ENCODE measurements around the gene ZBTB48. TPM values are rescaled to one million over a fixed set of nuclear protein-coding genes. Genes with fewer than 3 reads are reported as not detected.

The ZBTB48 gene
- total RNA-seq, 1 experiment from 2014 or later: 41.9 TPM

DNA sequence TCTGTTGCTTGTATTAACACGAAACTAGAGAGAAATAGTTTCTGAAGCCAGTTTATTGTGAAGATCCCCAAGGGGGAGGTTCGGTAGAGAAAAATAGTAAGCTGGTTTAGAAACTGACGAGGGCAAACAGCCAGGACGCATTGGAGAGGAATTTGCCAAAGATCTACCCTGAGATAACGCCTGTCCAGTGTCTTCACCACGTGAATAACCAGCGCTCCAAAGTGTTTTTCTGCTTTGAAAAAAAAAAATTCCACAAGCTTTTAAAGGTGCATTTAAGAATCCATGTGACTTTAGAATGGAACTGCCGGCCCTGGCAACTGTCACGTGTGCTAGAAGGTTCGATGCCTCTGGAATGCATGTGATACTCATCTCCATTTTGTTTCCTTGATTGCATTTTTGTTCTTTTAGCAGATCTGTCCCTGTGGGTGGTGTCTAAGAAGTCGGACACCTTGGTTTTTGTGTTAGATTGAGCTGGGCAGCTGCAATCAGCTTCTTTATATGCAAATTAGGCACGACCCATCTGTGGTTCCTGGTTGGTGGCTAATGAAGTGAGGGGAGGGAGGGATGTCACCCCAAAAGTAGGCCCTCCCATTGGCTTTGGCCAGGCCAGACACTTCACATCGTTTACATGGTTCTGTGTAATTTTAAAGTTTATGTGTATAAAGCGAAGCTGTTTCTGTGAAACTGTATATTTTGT lies 43.6 kb downstream of the ZBTB48 start:
- Histone ChIP-seq H3K4me3 (replicated peaks in 1 of 2; ENCODE audit: low read depth in 1 of 2, low read length in 2 of 2) (no peak overlapping the region), H3K36me3 (ENCODE audit: control insufficient read depth in 1 of 2, insufficient read depth in 2 of 2, low read length in 2 of 2) (peaks cover 26 to 38% of the 10 kb centered on the region in 2 experiments), H3K27me3 (ENCODE audit: insufficient read depth, low read length) (no peaks in the 10 kb centered on the region), H3K27ac (ENCODE audit: low read depth, low read length) (peak overlapping the region; percentile 85; the same call in 1 of the 2 replicates), H3K9ac (ENCODE audit: low read length) (no peak overlapping the region), H3K79me2 (ENCODE audit: insufficient read depth, low read length) (peaks cover 80% of the 10 kb centered on the region), H4K20me1 (ENCODE audit: insufficient read depth) (no peaks in the 10 kb centered on the region), H3K9me3 (ENCODE audit: control insufficient read depth in 1 of 2, insufficient read depth in 1 of 2, low read depth in 1 of 2, low read length in 2 of 2) (no peaks in the 10 kb centered on the region), H3K4me2 (ENCODE audit: low read length) (no peak overlapping the region), H2AFZ (ENCODE audit: low read depth, low read length, poor library complexity, severe bottlenecking) (no peak overlapping the region), H3K9me2 (ENCODE audit: insufficient read depth) (no peaks in the 10 kb centered on the region), H3K4me1 (ENCODE audit: control insufficient read depth in 1 of 2, insufficient read depth in 2 of 2, low read length in 2 of 2) (peaks cover 0 to 18% of the 10 kb centered on the region in 2 experiments; a peak in 2 of 4 replicates)
- intact Hi-C loops (cut with micrococcal nuclease): no loop called here
- no TSS peak for BruUV-seq (replicated peaks)
- DNase-seq (ENCODE audit: low read depth, low spot score) (no peak), ATAC-seq (no peak)
- ChIA-PET POLR2A (interaction anchor here (0.8 to 1.4 kb wide), 2 partner anchors 14 to 20 kb away, joined by 3 to 6 read pairs; partner anchors contain the start of gene KLHL21), RAD21 (ENCODE audit: low non-redundant PET in 1 of 2, low total read pairs in 2 of 2, uncharacterized antibody in 2 of 2, unreplicated experiment in 2 of 2) (no interaction called here), CTCF (no interaction called here)
- TF ChIP-seq ZBTB33 (IDR thresholded peaks at IDR 0.05; ENCODE audit: extremely low read depth, insufficient replicate concordance, low read length) (no peak), SP1 (IDR thresholded peaks at IDR 0.05; ENCODE audit: low read depth) (no peak), ELF1 (IDR thresholded peaks at IDR 0.05; ENCODE audit: borderline replicate concordance, low read depth) (no peak), TCF7L2 (IDR thresholded peaks at IDR 0.05; ENCODE audit: borderline replicate concordance, extremely low read depth, insufficient read depth, insufficient read length) (no peak), SIN3A (IDR thresholded peaks at IDR 0.05; ENCODE audit: low read depth) (no peak)

Measured in HCT116 (cell line).